ENCODE results near the gene TSC22D2.
"Not testable (repeated sequence)": the region's sequence is repeated elsewhere in the genome, so short reads cannot be mapped to it uniquely, and the experiment has no call there.

The TSC22D2 gene

GRCh38 chr3:150464684-150465083, 56.6 kb downstream of the TSC22D2 start:
- H3K4me3 Mint-ChIP-seq: no peak overlapping the region

GRCh38 chr3:150467381-150467780, 59.3 kb downstream of the TSC22D2 start:
- Mint-ChIP-seq H3K27ac (no peak overlapping the region), H3K9me3 (no peaks in the 10 kb centered on the region), H3K4me1 (ENCODE audit: low read depth) (no peaks in the 10 kb centered on the region), H3K27me3 (no peaks in the 10 kb centered on the region), H3K36me3 (ENCODE audit: low read depth) (no peaks in the 10 kb centered on the region), H3K4me3 (no peak overlapping the region)

More at GRCh38 chr3:150464684-150465083, 56.6 kb downstream of the TSC22D2 start:
- no peaks in the 10 kb centered on the region for H3K27me3 Mint-ChIP-seq
- H3K36me3 Mint-ChIP-seq (ENCODE audit: low read depth): peaks cover under 1% of the 10 kb centered on the region
- H3K27ac Mint-ChIP-seq: no peak overlapping the region
- no peaks in the 10 kb centered on the region for H3K4me1 Mint-ChIP-seq (ENCODE audit: low read depth)
- H3K9me3 Mint-ChIP-seq: no peaks in the 10 kb centered on the region

GRCh38 chr3:150469031-150469930, 61.2 kb downstream of the TSC22D2 start:
- no peaks in the 10 kb centered on the region for H3K36me3 Mint-ChIP-seq (ENCODE audit: low read depth)
- H3K27me3 Mint-ChIP-seq: no peaks in the 10 kb centered on the region
- no peaks in the 10 kb centered on the region for H3K4me1 Mint-ChIP-seq (ENCODE audit: low read depth)
- H3K9me3 Mint-ChIP-seq: no peaks in the 10 kb centered on the region
- H3K27ac Mint-ChIP-seq: no peak overlapping the region
- no peak overlapping the region for H3K4me3 Mint-ChIP-seq

GRCh38 chr3:150469931-150470740, 62.0 kb downstream of the TSC22D2 start:
- Mint-ChIP-seq H3K4me1 (ENCODE audit: low read depth) (no peaks in the 10 kb centered on the region), H3K9me3 (no peaks in the 10 kb centered on the region), H3K27ac (no peak overlapping the region), H3K4me3 (no peak overlapping the region), H3K36me3 (ENCODE audit: low read depth) (no peaks in the 10 kb centered on the region), H3K27me3 (no peaks in the 10 kb centered on the region)

- Mint-ChIP-seq H3K27me3 (no peaks in the 10 kb centered on the region), H3K36me3 (ENCODE audit: low read depth) (no peaks in the 10 kb centered on the region), H3K27ac (no peak overlapping the region)
Observed at GRCh38 chr3:150472421-150472820, 64.3 kb downstream of the TSC22D2 start.

GRCh38 chr3:150473161-150473560, 65.1 kb downstream of the TSC22D2 start:
- not testable (repeated sequence) for H3K4me3 Mint-ChIP-seq; H3K36me3 Mint-ChIP-seq (ENCODE audit: low read depth); H3K27ac Mint-ChIP-seq; H3K4me1 Mint-ChIP-seq (ENCODE audit: low read depth); H3K27me3 Mint-ChIP-seq; H3K9me3 Mint-ChIP-seq

More at GRCh38 chr3:150472421-150472820, 64.3 kb downstream of the TSC22D2 start:
- no peak overlapping the region for H3K4me3 Mint-ChIP-seq
- no peaks in the 10 kb centered on the region for H3K4me1 Mint-ChIP-seq (ENCODE audit: low read depth)
- peaks cover 1% of the 10 kb centered on the region for H3K9me3 Mint-ChIP-seq

GRCh38 chr3:150479370-150479769, 71.3 kb downstream of the TSC22D2 start:
- H3K9me3 Mint-ChIP-seq: peaks cover 15% of the 10 kb centered on the region
- H3K4me3 Mint-ChIP-seq: no peak overlapping the region
- no peak overlapping the region for H3K27ac Mint-ChIP-seq
- no peaks in the 10 kb centered on the region for H3K4me1 Mint-ChIP-seq (ENCODE audit: low read depth)
- H3K36me3 Mint-ChIP-seq (ENCODE audit: low read depth): peaks cover 3% of the 10 kb centered on the region
- no peaks in the 10 kb centered on the region for H3K27me3 Mint-ChIP-seq

- Mint-ChIP-seq H3K27me3 (no peaks in the 10 kb centered on the region), H3K9me3 (peaks cover 20% of the 10 kb centered on the region), H3K36me3 (ENCODE audit: low read depth) (peaks cover 7% of the 10 kb centered on the region), H3K4me1 (ENCODE audit: low read depth) (no peaks in the 10 kb centered on the region), H3K4me3 (no peak overlapping the region), H3K27ac (no peak overlapping the region)
Observed at GRCh38 chr3:150480877-150481276, 72.8 kb downstream of the TSC22D2 start.

- no peaks in the 10 kb centered on the region for H3K27me3 Mint-ChIP-seq
- no peak overlapping the region for H3K27ac Mint-ChIP-seq
- no peak overlapping the region for H3K4me3 Mint-ChIP-seq
- peaks cover 7% of the 10 kb centered on the region for H3K36me3 Mint-ChIP-seq (ENCODE audit: low read depth)
- H3K4me1 Mint-ChIP-seq (ENCODE audit: low read depth): no peaks in the 10 kb centered on the region
- peaks cover 29% of the 10 kb centered on the region for H3K9me3 Mint-ChIP-seq
Observed at GRCh38 chr3:150483226-150483625, 75.1 kb downstream of the TSC22D2 start.

GRCh38 chr3:150484410-150484809, 76.3 kb downstream of the TSC22D2 start:
- H3K36me3 Mint-ChIP-seq (ENCODE audit: low read depth): peaks cover 7% of the 10 kb centered on the region
- H3K9me3 Mint-ChIP-seq: peaks cover 29% of the 10 kb centered on the region
- H3K4me1 Mint-ChIP-seq (ENCODE audit: low read depth): no peaks in the 10 kb centered on the region
- H3K4me3 Mint-ChIP-seq: no peak overlapping the region
- no peaks in the 10 kb centered on the region for H3K27me3 Mint-ChIP-seq
- H3K27ac Mint-ChIP-seq: no peak overlapping the region

- no peak overlapping the region for H3K4me3 Mint-ChIP-seq
- H3K36me3 Mint-ChIP-seq (ENCODE audit: low read depth): peaks cover 7% of the 10 kb centered on the region
- H3K9me3 Mint-ChIP-seq: peaks cover 25% of the 10 kb centered on the region
- H3K27me3 Mint-ChIP-seq: no peaks in the 10 kb centered on the region
- no peak overlapping the region for H3K27ac Mint-ChIP-seq
- no peaks in the 10 kb centered on the region for H3K4me1 Mint-ChIP-seq (ENCODE audit: low read depth)
Observed at GRCh38 chr3:150488867-150489266, 80.8 kb downstream of the TSC22D2 start.

- H3K9me3 Mint-ChIP-seq: peaks cover 14% of the 10 kb centered on the region
- H3K4me3 Mint-ChIP-seq: no peak overlapping the region
- no peak overlapping the region for H3K27ac Mint-ChIP-seq
- no peaks in the 10 kb centered on the region for H3K36me3 Mint-ChIP-seq (ENCODE audit: low read depth)
- no peaks in the 10 kb centered on the region for H3K27me3 Mint-ChIP-seq
- H3K4me1 Mint-ChIP-seq (ENCODE audit: low read depth): no peaks in the 10 kb centered on the region
Observed at GRCh38 chr3:150490277-150490986, 82.3 kb downstream of the TSC22D2 start.

GRCh38 chr3:150494411-150494977, 86.4 kb downstream of the TSC22D2 start:
- Mint-ChIP-seq H3K9me3 (no peaks in the 10 kb centered on the region), H3K4me1 (ENCODE audit: low read depth) (no peaks in the 10 kb centered on the region), H3K27me3 (no peaks in the 10 kb centered on the region), H3K36me3 (ENCODE audit: low read depth) (no peaks in the 10 kb centered on the region), H3K27ac (no peak overlapping the region), H3K4me3 (no peak overlapping the region)

GRCh38 chr3:150495149-150495548, 87.1 kb downstream of the TSC22D2 start:
- Mint-ChIP-seq H3K36me3 (ENCODE audit: low read depth) (no peaks in the 10 kb centered on the region), H3K27me3 (no peaks in the 10 kb centered on the region), H3K4me1 (ENCODE audit: low read depth) (no peaks in the 10 kb centered on the region), H3K4me3 (no peak overlapping the region), H3K27ac (no peak overlapping the region), H3K9me3 (no peaks in the 10 kb centered on the region)

Data from stimulated activated naive CD8-positive, alpha-beta T cell treated with anti-CD3 and anti-CD28 coated beads, Interleukin-15, Interleukin-2, amounts not matched to agents 100 ng/mL and 50 ng/mL, for 24 hours (primary cell).